HG03064 (cell line): ENCODE results near the gene CCDC74B.
"Not testable (repeated sequence)": the region's sequence is repeated elsewhere in the genome, so short reads cannot be mapped to it uniquely, and the experiment has no call there.

Source experiments
- ATAC-seq: cut with Tn5 transposase; IDR thresholded peaks from one replicate; pipeline ENCODE4 v1.9.1; 2021; ENCODE audit warnings: low read depth; ENCODE audit not compliant: unreplicated experiment

The CCDC74B gene

DNA sequence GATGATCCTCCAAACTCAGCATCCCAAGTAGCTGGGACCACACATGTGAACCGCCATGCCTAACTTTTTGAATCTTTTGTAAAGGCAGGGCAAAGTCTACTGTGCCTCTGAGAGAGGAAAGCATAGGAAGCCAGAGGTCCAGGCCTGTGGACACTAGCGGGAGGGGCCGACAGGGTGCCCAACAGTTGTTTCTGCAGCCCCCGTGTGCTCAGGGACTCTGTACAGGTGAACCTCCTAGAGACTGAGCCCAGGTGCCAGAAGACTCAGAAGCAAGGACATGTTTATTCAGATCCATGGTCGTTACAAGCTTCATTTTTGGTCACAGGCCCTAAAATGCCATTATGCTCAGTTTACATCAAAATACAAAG lies 6.2 kb upstream of the CCDC74B start:
- not testable (repeated sequence) for ATAC-seq

GRCh38 chr2:130150181-130151144 lies 5.6 kb upstream of the CCDC74B start:
- ATAC-seq: no peak

GRCh38 chr2:130148515-130148914 lies 3.6 kb upstream of the CCDC74B start:
- ATAC-seq: not testable (repeated sequence)

DNA sequence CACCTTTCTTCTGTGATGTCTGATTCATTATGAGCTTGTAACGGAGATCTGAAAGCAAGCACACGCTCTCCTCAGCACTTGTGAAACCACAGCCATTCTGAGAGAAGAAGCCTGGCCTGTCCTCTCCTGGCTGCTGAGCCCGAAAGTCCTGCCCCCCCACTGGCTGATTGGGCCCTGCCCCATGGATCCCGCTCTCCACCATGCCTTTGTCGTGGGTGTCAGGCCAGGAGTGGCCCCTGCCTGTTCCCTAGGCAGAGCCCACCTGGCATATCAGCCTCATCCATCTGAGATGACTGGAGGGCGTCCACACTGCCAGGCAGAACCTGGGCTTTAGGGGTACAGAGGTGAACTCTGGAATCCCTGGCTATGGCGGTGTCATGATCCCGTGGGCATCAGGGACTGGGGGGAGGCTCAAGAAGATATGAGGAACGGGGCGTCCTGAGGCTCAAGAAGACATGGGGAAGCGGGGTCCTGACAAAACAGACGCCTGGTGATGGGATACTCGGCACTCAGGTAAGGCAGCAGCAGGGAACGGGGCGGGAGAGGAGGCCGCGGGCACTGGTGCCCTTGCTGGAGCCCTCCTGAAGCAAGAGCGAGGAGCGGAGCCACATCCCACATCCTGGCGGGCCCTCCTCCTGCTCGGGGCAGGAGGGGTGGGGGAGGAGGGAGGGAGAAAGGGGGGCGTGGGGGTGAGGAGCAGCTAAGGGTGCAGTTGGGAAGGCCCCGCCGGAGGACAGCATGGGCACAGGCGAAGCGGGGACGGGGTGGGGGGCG lies 1.5 kb downstream of the CCDC74B start:
- not testable (repeated sequence) for ATAC-seq

GRCh38 chr2:130142396-130143265 lies 2.3 kb downstream of the CCDC74B start:
- not testable (repeated sequence) for ATAC-seq

GRCh38 chr2:130141645-130142370 lies 3.1 kb downstream of the CCDC74B start:
- not testable (repeated sequence) for ATAC-seq

GRCh38 chr2:130141002-130141401 lies 3.9 kb downstream of the CCDC74B start:
- ATAC-seq: not testable (repeated sequence)

DNA sequence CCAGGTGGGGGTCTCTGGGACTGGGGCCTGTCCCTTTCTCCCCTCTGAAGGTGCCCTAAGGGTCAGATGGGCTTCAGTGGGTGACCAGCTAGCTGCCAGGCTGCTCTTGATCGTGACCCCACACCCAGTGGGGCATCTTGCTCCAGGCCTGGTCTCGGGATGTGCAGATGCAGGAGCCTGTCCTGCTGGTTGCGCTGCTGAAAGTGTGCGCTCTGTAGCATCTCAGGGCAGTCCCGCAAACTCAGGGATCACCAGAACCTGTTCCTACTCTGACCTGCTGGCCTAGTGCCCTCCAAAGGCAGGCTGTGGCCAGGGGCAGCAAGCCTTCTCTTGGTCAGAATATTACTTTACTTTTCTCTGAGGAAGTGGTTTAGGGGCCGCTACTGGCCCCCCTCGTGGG lies 4.4 kb downstream of the CCDC74B start:
- ATAC-seq: not testable (repeated sequence)

GRCh38 chr2:130139331-130140280 lies 5.3 kb downstream of the CCDC74B start:
- not testable (repeated sequence) for ATAC-seq

GRCh38 chr2:130138841-130139251 lies 6.1 kb downstream of the CCDC74B start:
- not testable (repeated sequence) for ATAC-seq

GRCh38 chr2:130138326-130138725 lies 6.6 kb downstream of the CCDC74B start:
- ATAC-seq: not testable (repeated sequence)

DNA sequence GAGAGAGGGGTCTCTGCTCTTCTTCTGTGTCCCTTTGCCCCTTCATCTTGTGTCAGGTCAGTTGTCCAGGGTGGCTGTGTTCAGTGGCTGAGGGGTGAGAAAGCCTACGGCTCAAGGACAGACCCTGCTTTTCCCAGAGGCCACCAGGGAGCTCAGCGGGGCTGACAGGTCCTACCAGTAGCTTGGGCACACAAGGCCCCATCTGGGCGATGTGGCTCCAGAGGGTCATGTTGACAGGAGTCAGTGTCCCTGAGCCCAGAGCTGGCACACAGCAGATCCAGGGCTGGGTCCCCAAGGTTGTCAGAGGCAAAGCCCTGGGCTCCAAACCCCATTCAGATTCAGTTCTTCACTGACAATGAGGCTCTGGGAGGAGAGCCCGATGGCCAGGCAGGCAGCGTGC lies 7.8 kb downstream of the CCDC74B start:
- ATAC-seq: not testable (repeated sequence)

GRCh38 chr2:130136546-130136945 lies 8.4 kb downstream of the CCDC74B start:
- ATAC-seq: not testable (repeated sequence)

DNA sequence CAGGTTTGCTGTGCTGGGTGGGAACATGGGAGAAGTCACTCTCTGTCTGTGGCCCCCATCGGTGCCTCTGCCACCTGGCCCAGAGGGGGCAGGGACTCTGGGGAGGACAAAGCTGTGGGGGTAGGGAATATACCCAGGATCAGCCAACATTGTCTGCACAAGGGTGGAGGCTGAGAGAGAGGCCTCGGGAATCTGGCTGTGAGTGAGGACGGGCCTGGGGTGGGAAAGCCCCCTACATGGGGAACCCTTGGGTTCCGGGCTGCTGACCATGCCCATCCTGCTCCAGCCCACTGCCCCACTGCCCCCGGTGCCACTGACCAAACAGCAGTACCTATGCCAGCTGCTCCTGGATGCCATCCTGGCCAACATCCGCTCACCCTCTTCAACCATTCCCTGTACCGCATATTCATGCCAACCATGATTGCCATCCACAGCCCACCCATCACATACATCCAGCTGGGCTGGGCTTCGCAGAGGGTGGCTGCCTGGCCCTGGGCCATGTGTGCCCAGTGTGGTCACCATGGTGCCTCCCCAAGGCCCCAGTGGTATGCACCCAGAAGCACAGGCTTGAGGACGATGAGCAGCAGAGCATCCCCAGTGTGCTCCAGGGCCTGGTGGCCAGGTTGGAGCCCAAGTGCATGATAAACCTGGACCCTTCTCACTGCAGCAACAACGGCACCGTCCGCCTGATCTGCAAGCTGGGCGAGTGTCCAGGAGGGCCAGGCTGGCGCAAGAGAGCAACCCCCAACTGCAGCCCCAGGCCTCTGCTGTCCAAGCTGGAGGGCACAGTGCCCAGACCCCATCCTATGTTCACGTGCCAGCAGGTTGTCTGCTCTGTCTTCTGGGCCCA lies 9.0 kb downstream of the CCDC74B start:
- ATAC-seq: no peak

- ATAC-seq: not testable (repeated sequence)
These were observed 15.6 kb downstream of the CCDC74B start, which contains the start of gene POTEF for GRCh38 chr2:130129120-130129829. Gene POTEF (minus strand): TSS chr2:130129222. CDS start chr2:130120515, 8,707 bp downstream.

DNA sequence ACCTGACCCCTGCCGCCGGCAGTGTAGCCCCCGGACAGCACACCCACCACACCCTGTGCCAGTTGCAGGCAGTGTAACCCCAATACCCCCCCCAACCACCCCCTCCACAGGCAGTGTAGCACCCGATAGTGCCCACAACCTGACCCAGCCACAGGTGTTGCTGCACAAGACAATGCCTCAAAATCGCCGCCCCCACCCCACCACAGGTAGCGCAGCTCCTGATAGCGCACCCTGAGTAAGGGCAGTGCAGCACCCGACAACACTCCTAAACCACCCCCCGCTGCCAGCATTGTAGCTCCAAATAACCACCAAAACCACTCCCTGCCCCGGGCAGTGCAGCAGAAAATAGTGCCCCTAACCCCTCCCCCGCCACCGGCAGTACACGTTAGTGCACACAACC lies 16.4 kb downstream of the CCDC74B start:
- not testable (repeated sequence) for ATAC-seq

DNA sequence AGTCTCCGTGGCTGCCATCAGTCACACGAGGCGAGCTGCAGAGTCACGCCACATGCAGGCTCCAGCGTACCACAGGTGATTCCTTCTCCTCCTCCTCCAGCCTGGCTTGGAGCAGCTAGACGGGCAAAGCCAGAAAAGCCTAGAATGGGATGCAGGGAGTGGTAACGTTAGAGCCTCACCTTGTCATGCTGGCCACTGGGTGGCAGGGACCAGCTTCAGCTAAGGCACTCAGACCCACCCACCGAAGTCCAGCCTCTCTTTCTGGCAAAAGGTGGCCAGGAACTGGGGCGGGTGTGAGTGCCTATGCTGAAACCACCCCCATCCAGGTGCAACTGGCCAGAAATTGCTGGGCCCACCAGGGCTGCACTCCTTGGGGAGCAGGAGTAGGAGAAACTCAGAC lies 17.2 kb downstream of the CCDC74B start:
- ATAC-seq: not testable (repeated sequence)
